Mesendoderm (in vitro differentiated cells): ENCODE measurements around the gene COMMD3.

ENCODE experiments used
- DNase-seq: peaks from one replicate; pipeline ENCODE4 v3.0.0; 2013
- H2AK5ac ChIP-seq: 2 replicates; pipeline ENCODE4 v1.6.1; 2013; ENCODE audit warnings: low read length, inconsistent platforms
- H2BK120ac ChIP-seq: 2 replicates; pipeline ENCODE4 v1.6.1; 2013; ENCODE audit warnings: low read depth, mild to moderate bottlenecking, low read length, moderate library complexity, mixed read lengths
- H2BK15ac ChIP-seq: replicated peaks from 2 replicates; pipeline ENCODE4 v1.6.1; 2013; ENCODE audit warnings: low read depth, mild to moderate bottlenecking, moderate library complexity
- H2BK5ac ChIP-seq: 2 replicates; pipeline ENCODE4 v1.6.1; 2013; ENCODE audit warnings: low read length, inconsistent platforms
- H3K18ac ChIP-seq: 2 replicates; pipeline ENCODE4 v1.6.1; 2013; ENCODE audit warnings: mild to moderate bottlenecking, low read length, mixed read lengths
- H3K23ac ChIP-seq: one replicate; pipeline ENCODE4 v1.6.1; 2013; ENCODE audit warnings: low read length
- H3K27ac ChIP-seq: 2 replicates; pipeline ENCODE4 v1.5.1; 2013; ENCODE audit warnings: low read depth, mild to moderate bottlenecking, inconsistent platforms, low read length, moderate library complexity
- H3K27me3 ChIP-seq: 2 replicates; pipeline ENCODE4 v1.6.1; 2013; ENCODE audit warnings: low read length, control low read depth, mild to moderate bottlenecking, inconsistent platforms; ENCODE audit not compliant: insufficient read depth, poor library complexity
- H3K36me3 ChIP-seq: 2 replicates; pipeline ENCODE4 v1.6.1; 2013; ENCODE audit warnings: low read length, inconsistent platforms; ENCODE audit not compliant: control insufficient read depth, insufficient read depth
- H3K4ac ChIP-seq: one replicate; pipeline ENCODE4 v1.6.1; 2013; ENCODE audit warnings: low read depth, mild to moderate bottlenecking, low read length, moderate library complexity
- H3K4me1 ChIP-seq: 2 replicates; pipeline ENCODE4 v1.6.1; 2013; ENCODE audit warnings: low read depth, low read length, inconsistent platforms; ENCODE audit not compliant: control insufficient read depth
- H3K4me2 ChIP-seq: 2 replicates; pipeline ENCODE4 v1.6.1; 2013; ENCODE audit warnings: low read length
- H3K4me3 ChIP-seq: 2 replicates; pipeline ENCODE4 v1.5.1; 2013; ENCODE audit warnings: mild to moderate bottlenecking, low read length
- H3K56ac ChIP-seq: one replicate; pipeline ENCODE4 v1.6.1; 2013; ENCODE audit warnings: low read length
- H3K79me1 ChIP-seq: 2 replicates; pipeline ENCODE4 v1.6.1; 2013; ENCODE audit warnings: low read length, inconsistent platforms
- H3K79me2 ChIP-seq: 2 replicates; pipeline ENCODE4 v1.6.1; 2013; ENCODE audit warnings: mild to moderate bottlenecking, low read length; ENCODE audit not compliant: control insufficient read depth, insufficient read depth
- H3K9ac ChIP-seq: 2 replicates; pipeline ENCODE4 v1.6.1; 2013; ENCODE audit warnings: low read length, inconsistent platforms
- H4K5ac ChIP-seq: one replicate; pipeline ENCODE4 v1.6.1; 2013; ENCODE audit warnings: low read length
- H4K8ac ChIP-seq: one replicate; pipeline ENCODE4 v1.6.1; 2013; ENCODE audit warnings: low read depth, mild to moderate bottlenecking, control low read depth, low read length, moderate library complexity
- WGBS: extraction: QIAGEN DNeasy Blood & Tissue Kit; methylation state at CpG from one replicate; pipeline ENCODE4 v1.1.7; 2013; ENCODE audit warnings: low lambda C conversion rate, missing lambda C conversion rate; ENCODE audit not compliant: insufficient coverage; ENCODE audit errors: extremely low coverage; 5-methylcytosine and 5-hydroxymethylcytosine counted together

Gene COMMD3

GRCh38 chr10:22332116-22332692, 16.0 kb downstream of the COMMD3 start:
- Histone ChIP-seq H3K36me3 (no peaks in the 10 kb centered on the region), H3K9ac (no peak overlapping the region), H3K4me3 (no peak overlapping the region), H3K4me1 (peaks cover 1% of the 10 kb centered on the region), H3K27me3 (peaks cover 43% of the 10 kb centered on the region), H2BK120ac (no peak overlapping the region), H3K79me2 (no peaks in the 10 kb centered on the region), H4K8ac (no peak overlapping the region), H3K56ac (no peak overlapping the region), H3K23ac (no peak overlapping the region), H3K4me2 (no peak overlapping the region), H2BK5ac (no peak overlapping the region), H3K4ac (no peak overlapping the region), H2AK5ac (no peak overlapping the region), H4K5ac (no peak overlapping the region), H3K79me1 (no peaks in the 10 kb centered on the region), H2BK15ac (no peak overlapping the region), H3K27ac (no peak overlapping the region), H3K18ac (no peak overlapping the region)
- DNase-seq: no peak
- no CpG with 5 or more reads among the region's 7 CpGs for WGBS

GRCh38 chr10:22333167-22333974, 17.2 kb downstream of the COMMD3 start:
- WGBS: no CpG with 5 or more reads among the region's 25 CpGs
- Histone ChIP-seq H2AK5ac (no peak overlapping the region), H4K5ac (no peak overlapping the region), H3K56ac (no peak overlapping the region), H3K79me2 (no peaks in the 10 kb centered on the region), H3K4me1 (peaks cover 1% of the 10 kb centered on the region), H3K36me3 (no peaks in the 10 kb centered on the region), H3K4me3 (no peak overlapping the region), H3K27me3 (peaks cover 50% of the 10 kb centered on the region), H3K4me2 (no peak overlapping the region), H3K23ac (no peak overlapping the region), H3K18ac (no peak overlapping the region), H3K27ac (no peak overlapping the region), H4K8ac (no peak overlapping the region), H3K4ac (no peak overlapping the region), H3K79me1 (no peaks in the 10 kb centered on the region), H2BK5ac (no peak overlapping the region), H2BK120ac (no peak overlapping the region), H2BK15ac (no peak overlapping the region), H3K9ac (no peak overlapping the region)
- peak; percentile 31 for DNase-seq

GRCh38 chr10:22333975-22334282, 17.7 kb downstream of the COMMD3 start:
- H3K79me1 ChIP-seq: no peaks in the 10 kb centered on the region
- no peak overlapping the region for H3K56ac ChIP-seq
- H3K27ac ChIP-seq: no peak overlapping the region
- H3K79me2 ChIP-seq: no peaks in the 10 kb centered on the region
- no peak for DNase-seq
- no peak overlapping the region for H3K18ac ChIP-seq
- H2BK15ac ChIP-seq: no peak overlapping the region
- no peak overlapping the region for H3K4ac ChIP-seq
- H4K5ac ChIP-seq: no peak overlapping the region
- H2AK5ac ChIP-seq: no peak overlapping the region
- peaks cover 53% of the 10 kb centered on the region for H3K27me3 ChIP-seq
- peaks cover 1% of the 10 kb centered on the region for H3K4me1 ChIP-seq
- no peak overlapping the region for H2BK120ac ChIP-seq
- H3K4me2 ChIP-seq: peak overlapping the region; percentile 11
- no peak overlapping the region for H3K23ac ChIP-seq
- H3K9ac ChIP-seq: no peak overlapping the region
- no peak overlapping the region for H2BK5ac ChIP-seq
- H4K8ac ChIP-seq: no peak overlapping the region
- H3K36me3 ChIP-seq: no peaks in the 10 kb centered on the region
- no peak overlapping the region for H3K4me3 ChIP-seq
- no CpG with 5 or more reads among the region's 16 CpGs for WGBS

GRCh38 chr10:22334414-22335172, 18.4 kb downstream of the COMMD3 start:
- no peak overlapping the region for H2BK120ac ChIP-seq
- H3K27me3 ChIP-seq: peaks cover 54% of the 10 kb centered on the region
- H3K79me1 ChIP-seq: no peaks in the 10 kb centered on the region
- H3K4me3 ChIP-seq: no peak overlapping the region
- WGBS: no CpG with 5 or more reads among the region's 73 CpGs
- no peak overlapping the region for H2AK5ac ChIP-seq
- peak overlapping the region; percentile 41 for H3K4me2 ChIP-seq
- no peak overlapping the region for H2BK15ac ChIP-seq
- no peak overlapping the region for H3K27ac ChIP-seq
- H3K4ac ChIP-seq: no peak overlapping the region
- H3K79me2 ChIP-seq: no peaks in the 10 kb centered on the region
- H3K36me3 ChIP-seq: no peaks in the 10 kb centered on the region
- H4K5ac ChIP-seq: no peak overlapping the region
- peak overlapping the region; percentile 81 for H3K56ac ChIP-seq
- H2BK5ac ChIP-seq: no peak overlapping the region
- H4K8ac ChIP-seq: no peak overlapping the region
- no peak overlapping the region for H3K23ac ChIP-seq
- H3K9ac ChIP-seq: peak overlapping the region; percentile 53
- H3K4me1 ChIP-seq: peaks cover 1% of the 10 kb centered on the region
- DNase-seq: peak; percentile 86
- H3K18ac ChIP-seq: no peak overlapping the region

- peak; percentile 82 for DNase-seq
These were observed 19.2 kb downstream of the COMMD3 start for GRCh38 chr10:22335173-22335933.

More at GRCh38 chr10:22335173-22335933, 19.2 kb downstream of the COMMD3 start:
- Histone ChIP-seq H3K4me2 (peak overlapping the region; percentile 41), H3K9ac (peak overlapping the region; percentile 53), H2BK5ac (no peak overlapping the region), H2AK5ac (no peak overlapping the region), H2BK15ac (no peak overlapping the region), H3K23ac (peak overlapping the region; percentile 7), H3K18ac (no peak overlapping the region), H3K79me2 (no peaks in the 10 kb centered on the region), H3K79me1 (no peaks in the 10 kb centered on the region), H3K36me3 (no peaks in the 10 kb centered on the region), H3K4me1 (peaks cover 1% of the 10 kb centered on the region), H4K5ac (no peak overlapping the region), H2BK120ac (no peak overlapping the region), H3K56ac (peak overlapping the region; percentile 81), H3K4me3 (no peak overlapping the region), H3K4ac (peak overlapping the region; percentile 82), H3K27ac (no peak overlapping the region), H3K27me3 (peaks cover 54% of the 10 kb centered on the region), H4K8ac (no peak overlapping the region)
- WGBS: no CpG with 5 or more reads among the region's 71 CpGs
